Forelimb muscle (tissue), 1 donor: Measurements from ENCODE around the gene PSMC2. TPM values are rescaled to one million over a fixed set of nuclear protein-coding genes. Genes with fewer than 3 reads are reported as not detected.

Experiments
- polyA plus RNA-seq: library from polyadenylated mRNA; unstranded; fragments of 120-200 nt; gene quantifications from one replicate; pipeline ENCODE4 v1.2.1, GENCODE V29; 2013; ENCODE audit not compliant: insufficient read length

The PSMC2 gene
- polyA plus RNA-seq, 1 donor: 96.7 TPM

Other genes with a start within 250 kb of the PSMC2 start
- gene NAPEPLD, start 198.5 kb upstream of the PSMC2 start, polyA plus RNA-seq: 14.5 TPM
- gene PMPCB, start 50.2 kb upstream of the PSMC2 start, polyA plus RNA-seq: 59.3 TPM
- gene DNAJC2, start 2.9 kb upstream of the PSMC2 start, polyA plus RNA-seq: 31.9 TPM
- gene SLC26A5, start 98.6 kb downstream of the PSMC2 start, polyA plus RNA-seq: 0.13 TPM